Stimulated activated naive B cell treated with anti-CD40 and anti-IgM and Interleukin-4, amounts not matched to agents 10 μg/mL and 1 μg/mL and 100 μg/mL, for 72 hours (primary cell): Measurements from ENCODE around the gene TNFRSF1A.
"Not testable (repeated sequence)": the region's sequence is repeated elsewhere in the genome, so short reads cannot be mapped to it uniquely, and the experiment has no call there.

Source experiments
- ATAC-seq, 2 donors: fragments of 150-1000 bp; cut with Tn5 transposase; replicated peaks; 2 replicates each; pipeline ENCODE4 v1.10.0; 2021; ENCODE audit warnings: moderate library complexity in 1 of 2
- DNase-seq: peaks from one replicate; pipeline ENCODE4 v3.0.0; 2021
- H3K27ac Mint-ChIP-seq: one replicate; pipeline ENCODE4 v1.8.0; 2022; ENCODE audit warnings: mild to moderate bottlenecking, mixed read lengths
- H3K27me3 Mint-ChIP-seq, 2 donors: one replicate each; pipeline ENCODE4 v1.8.0; 2022; ENCODE audit warnings: mixed read lengths in 2 of 2
- H3K36me3 Mint-ChIP-seq, 2 donors: one replicate each; pipeline ENCODE4 v1.8.0; 2022; ENCODE audit warnings: mixed read lengths in 2 of 2, mild to moderate bottlenecking in 1 of 2
- H3K4me1 Mint-ChIP-seq, 2 donors: one replicate each; pipeline ENCODE4 v1.8.0; 2022; ENCODE audit warnings: mixed read lengths in 2 of 2, mild to moderate bottlenecking in 1 of 2
- H3K4me3 Mint-ChIP-seq, 2 donors: one replicate each; pipeline ENCODE4 v1.8.0; 2022; ENCODE audit warnings: mild to moderate bottlenecking in 2 of 2, mixed read lengths in 2 of 2, moderate library complexity in 1 of 2
- H3K9me3 Mint-ChIP-seq, 2 donors: one replicate each; pipeline ENCODE4 v1.8.0; 2022; ENCODE audit warnings: mixed read lengths in 2 of 2, mild to moderate bottlenecking in 1 of 2

Gene TNFRSF1A

GRCh38 chr12:6310771-6311610 lies 30.9 kb downstream of the TNFRSF1A start:
- H3K27ac Mint-ChIP-seq: no peak overlapping the region
- H3K36me3 Mint-ChIP-seq: no peaks in the 10 kb centered on the region
- H3K9me3 Mint-ChIP-seq: no peaks in the 10 kb centered on the region
- DNase-seq (no peak), ATAC-seq (no peak)
- H3K4me1 Mint-ChIP-seq: peaks cover 20 to 23% of the 10 kb centered on the region in 2 donors
- H3K27me3 Mint-ChIP-seq: peaks cover 58 to 81% of the 10 kb centered on the region in 2 donors
- H3K4me3 Mint-ChIP-seq: no peak overlapping the region

- ATAC-seq (no peak), DNase-seq (no peak)
- H3K36me3 Mint-ChIP-seq: no peaks in the 10 kb centered on the region
- no peak overlapping the region for H3K4me3 Mint-ChIP-seq
- peak overlapping the region; percentile 32 for H3K27ac Mint-ChIP-seq
- no peaks in the 10 kb centered on the region for H3K9me3 Mint-ChIP-seq
- peaks cover 57 to 75% of the 10 kb centered on the region in 2 donors for H3K27me3 Mint-ChIP-seq
- H3K4me1 Mint-ChIP-seq: peaks cover 9% of the 10 kb centered on the region in 2 donors
These were observed 34.3 kb downstream of the TNFRSF1A start for GRCh38 chr12:6307529-6307928.

GRCh38 chr12:6306599-6307220 lies 35.2 kb downstream of the TNFRSF1A start:
- Mint-ChIP-seq H3K27ac (no peak overlapping the region), H3K36me3 (no peaks in the 10 kb centered on the region), H3K4me3 (no peak overlapping the region), H3K4me1 (peaks cover 4 to 5% of the 10 kb centered on the region in 2 donors), H3K27me3 (peaks cover 54 to 74% of the 10 kb centered on the region in 2 donors), H3K9me3 (no peaks in the 10 kb centered on the region)
- DNase-seq: no peak
- no peak for ATAC-seq

- Mint-ChIP-seq H3K9me3 (no peaks in the 10 kb centered on the region), H3K27me3 (peaks cover 55 to 72% of the 10 kb centered on the region in 2 donors), H3K4me1 (peaks cover 4 to 5% of the 10 kb centered on the region in 2 donors), H3K4me3 (no peak overlapping the region), H3K27ac (no peak overlapping the region), H3K36me3 (no peaks in the 10 kb centered on the region)
- no peak for ATAC-seq
- no peak for DNase-seq
These were observed 35.7 kb downstream of the TNFRSF1A start for GRCh38 chr12:6306151-6306550.

GRCh38 chr12:6303071-6303470 lies 38.8 kb downstream of the TNFRSF1A start:
- Mint-ChIP-seq H3K9me3 (no peaks in the 10 kb centered on the region), H3K36me3 (no peaks in the 10 kb centered on the region), H3K4me1 (peaks cover 1 to 6% of the 10 kb centered on the region in 2 donors), H3K27me3 (peaks cover 40 to 59% of the 10 kb centered on the region in 2 donors), H3K4me3 (no peak overlapping the region), H3K27ac (no peak overlapping the region)
- ATAC-seq (no peak), DNase-seq (no peak)

GRCh38 chr12:6302621-6303020 lies 39.3 kb downstream of the TNFRSF1A start:
- DNase-seq: no peak
- no peaks in the 10 kb centered on the region for H3K36me3 Mint-ChIP-seq
- no peak for ATAC-seq
- H3K9me3 Mint-ChIP-seq: no peaks in the 10 kb centered on the region
- H3K27ac Mint-ChIP-seq: no peak overlapping the region
- peaks cover 40 to 59% of the 10 kb centered on the region in 2 donors for H3K27me3 Mint-ChIP-seq
- no peak overlapping the region for H3K4me3 Mint-ChIP-seq
- H3K4me1 Mint-ChIP-seq: peaks cover 1 to 6% of the 10 kb centered on the region in 2 donors

- no peak overlapping the region for H3K27ac Mint-ChIP-seq
- peaks cover 1 to 6% of the 10 kb centered on the region in 2 donors for H3K4me1 Mint-ChIP-seq
- no peak overlapping the region for H3K4me3 Mint-ChIP-seq
- ATAC-seq: no peak
- no peaks in the 10 kb centered on the region for H3K9me3 Mint-ChIP-seq
- peaks cover 37 to 55% of the 10 kb centered on the region in 2 donors for H3K27me3 Mint-ChIP-seq
- H3K36me3 Mint-ChIP-seq: no peaks in the 10 kb centered on the region
- DNase-seq: no peak
These were observed 40.2 kb downstream of the TNFRSF1A start for GRCh38 chr12:6301721-6302120.

- Mint-ChIP-seq H3K36me3 (no peaks in the 10 kb centered on the region), H3K4me3 (no peak overlapping the region), H3K4me1 (peaks cover 1 to 6% of the 10 kb centered on the region in 2 donors), H3K9me3 (no peaks in the 10 kb centered on the region), H3K27ac (no peak overlapping the region), H3K27me3 (peaks cover 38 to 52% of the 10 kb centered on the region in 2 donors)
- ATAC-seq: no peak
- no peak for DNase-seq
These were observed 44.7 kb downstream of the TNFRSF1A start for GRCh38 chr12:6297170-6297569.

GRCh38 chr12:6295094-6295811 lies 46.6 kb downstream of the TNFRSF1A start:
- no peak overlapping the region for H3K4me3 Mint-ChIP-seq

GRCh38 chr12:6294156-6295093 lies 47.5 kb downstream of the TNFRSF1A start:
- peak overlapping the region; percentile 82 for H3K27ac Mint-ChIP-seq
- ATAC-seq: no peak
- no peak for DNase-seq
- H3K4me1 Mint-ChIP-seq: peaks cover 0 to under 1% of the 10 kb centered on the region in 2 donors
- H3K4me3 Mint-ChIP-seq: no peak overlapping the region
- H3K9me3 Mint-ChIP-seq: no peaks in the 10 kb centered on the region
- H3K36me3 Mint-ChIP-seq: no peaks in the 10 kb centered on the region
- peaks cover 44 to 59% of the 10 kb centered on the region in 2 donors for H3K27me3 Mint-ChIP-seq

More at GRCh38 chr12:6295094-6295811, 46.6 kb downstream of the TNFRSF1A start:
- ATAC-seq (no peak), DNase-seq (no peak)
- H3K4me1 Mint-ChIP-seq: peaks cover 1 to 3% of the 10 kb centered on the region in 2 donors
- no peaks in the 10 kb centered on the region for H3K9me3 Mint-ChIP-seq
- H3K27me3 Mint-ChIP-seq: peaks cover 39 to 52% of the 10 kb centered on the region in 2 donors
- peak overlapping the region; percentile 82 for H3K27ac Mint-ChIP-seq
- H3K36me3 Mint-ChIP-seq: no peaks in the 10 kb centered on the region

- Mint-ChIP-seq H3K4me3 (no peak overlapping the region), H3K27me3 (peaks cover 47 to 53% of the 10 kb centered on the region in 2 donors), H3K4me1 (no peaks in the 10 kb centered on the region), H3K36me3 (no peaks in the 10 kb centered on the region), H3K27ac (no peak overlapping the region), H3K9me3 (no peaks in the 10 kb centered on the region)
- no peak for DNase-seq
- no peak for ATAC-seq
These were observed 49.3 kb downstream of the TNFRSF1A start for GRCh38 chr12:6292606-6293005.

- not testable (repeated sequence) for H3K4me3 Mint-ChIP-seq, H3K27ac Mint-ChIP-seq, DNase-seq, H3K4me1 Mint-ChIP-seq, H3K9me3 Mint-ChIP-seq, ATAC-seq, H3K36me3 Mint-ChIP-seq
- peaks cover 27 to 41% of the 10 kb centered on the region in 2 donors for H3K27me3 Mint-ChIP-seq
These were observed 52.0 kb downstream of the TNFRSF1A start for GRCh38 chr12:6289906-6290305.

GRCh38 chr12:6289081-6289480 lies 52.8 kb downstream of the TNFRSF1A start:
- not testable (repeated sequence) for H3K27ac Mint-ChIP-seq, ATAC-seq, H3K9me3 Mint-ChIP-seq, H3K4me1 Mint-ChIP-seq, H3K4me3 Mint-ChIP-seq, H3K36me3 Mint-ChIP-seq, DNase-seq
- H3K27me3 Mint-ChIP-seq: peaks cover 25 to 40% of the 10 kb centered on the region in 2 donors
